ENCODE results near the gene UNC79.

UNC79 gene

DNA sequence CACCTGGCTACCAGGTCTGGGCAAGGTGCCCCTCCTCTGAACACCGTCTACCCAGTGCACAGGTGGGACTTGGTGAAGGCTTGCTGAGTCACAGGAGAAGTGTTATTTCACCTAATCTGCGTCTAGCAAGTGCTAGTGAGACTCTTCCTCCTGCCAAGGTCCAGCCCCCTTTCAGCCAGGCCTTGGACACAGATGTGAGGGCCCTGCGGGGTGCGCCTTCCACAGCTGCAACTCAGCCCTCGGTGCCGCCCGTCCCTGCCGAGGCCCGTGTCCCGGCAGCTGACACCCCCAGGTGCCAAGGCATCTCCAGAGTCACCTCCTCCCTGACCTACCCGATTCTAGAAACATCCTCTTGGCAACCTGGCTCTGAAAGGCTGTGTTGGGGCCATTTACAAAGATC lies 302.5 kb downstream of the UNC79 start:
- no peak for DNase-seq

DNA sequence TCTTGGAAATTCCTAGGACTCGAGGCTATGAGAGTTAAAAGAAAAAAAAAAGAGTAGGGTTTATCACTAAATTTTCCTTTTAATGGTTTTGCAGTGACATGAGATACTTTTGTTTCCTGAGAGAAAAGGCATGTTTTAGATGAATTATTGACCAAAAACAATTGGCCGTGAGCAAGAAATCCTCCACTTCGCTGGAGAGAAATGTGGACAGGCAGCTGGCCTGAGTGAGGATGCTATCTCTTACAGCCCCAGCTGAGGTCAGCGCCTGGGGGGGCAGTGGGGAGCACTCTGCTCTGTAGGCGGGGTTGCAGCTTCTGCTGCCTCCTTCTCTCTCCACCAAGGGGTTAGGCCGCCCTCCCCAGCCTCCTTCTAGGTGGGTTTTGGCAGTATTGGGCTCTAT lies 302.9 kb downstream of the UNC79 start:
- DNase-seq = no peak

DNA sequence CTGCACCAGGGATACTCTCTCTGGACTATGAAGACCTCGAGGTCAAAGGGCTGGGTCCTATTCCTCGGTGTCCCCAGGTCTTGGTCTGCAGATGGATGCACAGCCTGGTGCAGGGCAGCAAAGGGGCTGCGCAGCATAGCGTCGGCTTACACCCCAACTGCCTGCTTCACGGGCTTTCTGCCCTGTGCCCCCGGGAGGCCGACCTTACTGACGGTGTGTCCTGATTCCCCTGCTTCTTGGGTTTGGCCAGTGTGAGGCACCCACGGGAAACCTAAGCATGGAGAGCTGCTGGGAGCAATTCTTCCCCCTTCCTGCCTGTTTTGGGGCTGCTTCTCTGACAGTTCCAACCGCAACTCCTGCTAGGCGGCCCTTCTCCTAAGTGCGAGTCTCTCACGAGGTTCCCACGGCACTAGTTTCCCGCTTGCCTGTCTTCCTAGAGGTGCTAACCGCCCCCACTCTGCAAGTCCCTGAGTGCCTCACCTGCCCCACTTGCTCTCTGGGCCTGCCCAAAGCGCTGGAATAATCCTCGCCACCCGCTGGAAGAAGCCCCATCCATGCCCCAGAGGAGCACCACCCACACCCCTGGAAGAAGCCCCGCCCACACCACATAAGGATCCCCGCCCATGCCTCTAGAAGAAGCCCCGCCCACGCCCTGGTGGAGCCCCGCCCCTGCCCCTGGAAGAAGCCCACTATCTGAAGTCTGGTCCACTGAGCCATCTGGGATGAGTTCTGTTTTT lies 303.5 kb downstream of the UNC79 start:
- no peak for DNase-seq

DNA sequence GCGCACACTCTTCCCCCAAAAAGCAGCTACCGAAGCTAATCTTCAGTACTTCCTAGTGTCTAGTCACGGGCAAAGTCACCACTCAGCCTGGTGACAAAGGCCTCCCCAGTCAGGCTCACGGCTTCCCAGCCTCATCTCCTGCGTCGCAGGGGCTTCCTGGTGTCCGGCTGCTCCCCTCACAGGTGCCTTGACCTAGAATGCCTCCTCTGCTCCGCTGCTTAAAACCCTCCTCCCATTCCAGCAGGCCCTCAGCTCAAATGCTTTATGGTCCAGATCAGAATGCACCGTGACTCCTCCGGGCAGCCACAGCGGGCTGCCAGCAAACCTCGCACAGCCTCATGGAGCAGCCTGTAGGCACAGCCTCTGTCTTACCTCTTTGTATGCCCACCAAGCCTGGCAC lies 304.5 kb downstream of the UNC79 start:
- no peak for DNase-seq

DNA sequence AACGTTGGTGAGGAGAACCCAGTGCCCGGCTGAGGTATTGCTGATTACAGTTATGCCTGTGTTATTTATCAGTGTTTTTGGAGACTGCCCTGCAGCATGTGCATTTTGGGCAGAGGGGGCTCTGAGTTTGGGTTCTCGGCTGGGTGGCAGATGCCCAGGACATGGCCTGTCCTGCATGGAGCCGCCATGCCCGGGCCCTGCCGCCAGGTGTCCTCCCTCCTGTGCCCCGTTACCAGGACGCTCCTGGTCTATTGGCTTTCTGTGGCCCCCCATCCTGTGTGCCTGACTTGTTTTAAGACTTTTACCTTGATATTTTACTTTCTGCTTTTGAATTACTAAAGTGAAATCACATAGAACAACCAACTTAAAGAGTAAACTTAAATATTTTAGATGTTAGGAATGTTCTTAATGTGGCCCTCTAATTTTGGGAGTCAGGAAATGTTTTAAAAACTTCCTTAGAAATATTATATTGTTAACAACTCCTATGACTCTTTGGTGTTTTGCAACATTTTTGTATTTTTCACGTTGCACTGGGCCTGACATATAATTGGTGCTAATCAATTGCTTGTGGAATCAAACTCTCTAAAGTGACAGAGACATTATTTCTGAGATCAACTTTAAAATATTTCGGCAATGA lies 305.8 kb downstream of the UNC79 start:
- no peak for DNase-seq

DNA sequence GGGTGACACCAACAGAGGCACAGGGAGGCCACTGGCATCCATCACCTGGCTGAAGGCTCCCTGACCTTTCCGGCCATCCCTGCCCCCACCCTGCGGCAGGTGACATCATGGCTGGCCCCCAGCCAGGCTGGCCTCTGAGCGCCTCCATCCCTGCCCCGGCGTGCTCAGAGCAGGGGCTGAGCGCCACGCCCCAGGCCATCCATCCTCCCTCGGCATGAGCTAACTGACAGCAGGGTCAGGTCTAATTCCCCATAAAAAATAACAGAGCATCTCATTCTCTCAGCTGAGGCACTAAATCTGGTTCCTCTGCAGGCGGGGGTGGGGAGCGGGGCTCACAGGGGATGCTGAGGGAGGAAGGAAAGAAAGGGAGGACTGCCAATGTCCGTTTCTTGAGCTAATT lies 306.9 kb downstream of the UNC79 start:
- DNase-seq = no peak

DNA sequence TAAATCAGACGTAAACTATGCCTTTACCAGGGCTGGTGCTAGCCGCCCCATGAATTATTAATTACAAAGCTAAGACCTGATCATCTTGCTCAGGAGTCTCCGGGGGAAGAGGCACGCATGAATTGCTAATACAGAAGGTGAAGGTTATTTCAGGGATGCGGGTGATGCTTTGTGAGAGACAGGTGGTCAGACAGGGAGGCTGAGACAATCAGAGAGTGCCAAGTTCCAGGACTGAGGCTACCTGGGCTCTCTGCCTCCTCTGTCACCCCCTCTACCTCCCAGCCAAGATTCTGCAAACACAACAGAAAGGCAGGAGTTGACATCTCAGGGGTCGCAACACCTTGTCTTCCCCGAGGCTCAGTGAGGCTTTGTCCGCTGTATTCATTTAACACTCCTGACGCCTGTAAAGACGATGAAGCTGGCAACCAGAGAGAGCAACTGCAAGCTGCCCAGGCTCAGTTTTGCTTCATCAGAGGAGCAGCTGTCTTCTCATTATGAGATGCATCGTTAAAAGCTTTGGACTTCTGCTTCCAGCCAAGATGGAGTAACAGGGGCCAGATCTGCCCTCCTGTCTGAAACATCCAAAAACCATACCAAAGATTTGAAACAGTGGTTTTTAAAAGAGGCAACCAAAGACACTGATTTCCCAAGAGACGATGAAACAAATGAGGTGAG lies 311.0 kb downstream of the UNC79 start:
- DNase-seq = no peak

DNA sequence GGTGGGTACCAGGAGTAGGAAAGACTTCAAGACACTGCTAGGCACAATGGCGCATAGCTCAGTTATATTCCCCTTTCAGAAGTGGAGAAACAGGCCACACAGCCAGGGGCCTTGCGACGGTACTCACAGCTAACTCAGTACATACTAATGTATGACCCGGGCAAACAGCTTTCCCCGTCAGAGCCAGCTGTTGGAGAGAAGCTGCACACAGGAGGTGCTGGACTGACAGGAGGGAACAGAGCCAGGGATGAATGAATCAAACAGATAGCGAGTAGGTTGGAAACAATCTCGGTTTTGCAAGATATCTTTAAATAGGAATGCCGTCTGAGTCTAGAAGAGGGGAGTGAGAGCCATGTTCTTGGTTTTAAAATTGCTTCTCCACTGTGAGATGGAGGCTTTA lies 312.0 kb downstream of the UNC79 start:
- DNase-seq = no peak

DNA sequence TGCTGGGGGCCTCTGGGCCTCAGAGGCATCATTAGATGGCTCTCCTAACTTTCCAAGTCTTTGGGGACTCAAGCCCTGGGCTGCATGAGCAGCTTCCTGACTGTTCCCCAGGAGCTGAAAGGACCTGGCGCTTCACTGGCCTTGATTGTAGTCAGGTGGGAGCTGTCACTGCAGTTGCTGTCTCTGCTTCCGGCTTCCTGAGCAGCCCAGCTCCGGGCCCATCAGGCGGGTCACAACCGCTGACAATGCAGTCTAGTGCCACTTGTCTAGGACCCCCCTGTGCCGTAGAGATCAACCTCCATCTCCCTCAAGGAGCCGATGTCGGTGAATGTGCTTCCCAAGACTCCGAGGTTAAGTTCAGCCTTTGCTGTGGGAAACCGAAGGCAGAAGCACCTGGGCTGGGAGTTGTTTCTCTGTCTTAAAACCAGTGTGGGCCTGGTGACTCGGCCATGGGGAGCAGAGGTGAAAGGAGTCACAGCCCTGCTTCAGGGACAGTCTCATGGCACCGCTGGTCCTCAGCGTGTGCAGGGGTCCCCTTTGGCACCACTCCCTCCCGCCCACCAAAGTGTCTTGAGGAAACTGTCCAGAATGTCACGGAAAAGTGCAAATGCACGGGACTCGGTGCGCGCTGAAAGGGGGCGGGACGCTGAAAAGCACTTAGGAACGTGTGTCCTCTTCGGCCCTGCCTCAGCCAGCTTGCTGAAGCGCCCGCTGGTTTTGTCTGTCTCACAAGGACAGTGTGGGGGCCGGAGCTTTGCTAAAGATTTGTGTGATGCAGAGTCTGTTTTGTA lies 312.7 kb downstream of the UNC79 start:
- DNase-seq = no peak

DNA sequence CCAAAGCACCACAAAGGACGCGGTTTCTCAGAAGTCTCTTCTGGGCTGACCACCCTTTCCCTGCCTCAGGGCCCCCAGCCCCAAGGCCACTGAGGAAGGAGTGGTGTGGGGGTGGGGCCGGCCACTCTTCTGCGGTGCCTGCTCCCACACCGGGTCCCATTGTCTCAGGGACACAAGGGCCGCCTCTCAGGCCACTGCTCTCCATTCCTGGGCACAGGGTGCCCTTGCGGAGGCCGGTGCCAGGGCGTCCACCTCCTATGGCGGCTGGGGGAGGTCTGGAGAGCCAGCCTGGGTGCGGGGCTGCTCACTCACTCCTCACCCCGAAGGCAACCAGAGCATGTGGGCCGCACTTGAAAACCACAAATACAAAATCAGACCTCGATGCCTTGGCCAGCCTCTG lies 313.4 kb downstream of the UNC79 start:
- DNase-seq = no peak

DNA sequence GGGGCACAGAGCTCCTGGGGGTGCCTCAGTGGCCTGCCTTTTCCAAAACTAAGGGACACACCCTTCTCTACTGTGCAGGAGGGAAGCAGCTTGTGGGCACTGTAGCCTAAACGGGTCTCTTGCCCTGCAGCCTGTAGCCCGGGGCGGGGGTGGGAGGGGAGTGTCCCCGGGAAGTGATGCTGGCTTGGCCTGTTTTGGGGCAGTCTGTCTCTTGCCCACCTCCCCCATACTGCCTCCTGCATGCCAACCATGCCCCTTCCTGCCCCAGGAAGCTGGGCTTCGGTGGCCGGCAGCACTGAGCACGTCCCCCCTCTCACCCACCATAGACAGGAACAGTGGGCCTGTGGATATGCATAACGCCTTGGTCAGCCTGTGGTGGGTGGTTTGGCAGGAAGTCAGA lies 314.1 kb downstream of the UNC79 start:
- no peak for DNase-seq

DNA sequence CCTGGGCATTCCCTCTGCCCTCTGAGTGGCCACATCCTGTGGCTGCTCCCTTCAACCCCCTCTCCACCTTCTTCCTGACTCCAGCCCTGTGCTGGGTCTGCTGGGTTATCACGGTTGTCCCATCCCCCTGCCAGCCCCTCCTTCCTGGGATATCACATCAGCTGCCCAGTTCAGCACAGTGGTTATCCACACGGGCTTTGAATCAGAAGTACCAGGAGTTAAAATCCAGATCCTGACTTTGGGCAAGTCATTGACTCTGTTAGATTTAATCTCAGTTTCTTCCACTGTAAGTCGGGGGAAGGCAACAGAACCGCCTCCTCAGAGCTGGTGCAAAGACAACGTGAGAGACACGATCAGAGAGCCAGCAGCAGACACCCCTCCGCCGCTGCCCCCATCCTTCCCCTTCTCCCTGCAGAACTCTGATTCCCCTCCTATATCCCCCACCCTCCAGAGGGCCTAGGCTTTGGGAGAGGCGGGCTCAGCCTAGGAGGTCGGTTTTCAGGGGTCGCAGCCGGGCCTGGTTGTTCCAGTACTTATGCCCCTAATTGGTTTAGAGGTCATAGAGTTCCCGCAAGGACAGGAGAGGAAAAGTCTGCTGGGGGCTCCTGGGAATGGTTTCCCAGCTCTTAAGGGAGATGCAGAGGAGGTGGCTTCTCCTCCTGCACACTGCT lies 315.0 kb downstream of the UNC79 start:
- DNase-seq = no peak

DNA sequence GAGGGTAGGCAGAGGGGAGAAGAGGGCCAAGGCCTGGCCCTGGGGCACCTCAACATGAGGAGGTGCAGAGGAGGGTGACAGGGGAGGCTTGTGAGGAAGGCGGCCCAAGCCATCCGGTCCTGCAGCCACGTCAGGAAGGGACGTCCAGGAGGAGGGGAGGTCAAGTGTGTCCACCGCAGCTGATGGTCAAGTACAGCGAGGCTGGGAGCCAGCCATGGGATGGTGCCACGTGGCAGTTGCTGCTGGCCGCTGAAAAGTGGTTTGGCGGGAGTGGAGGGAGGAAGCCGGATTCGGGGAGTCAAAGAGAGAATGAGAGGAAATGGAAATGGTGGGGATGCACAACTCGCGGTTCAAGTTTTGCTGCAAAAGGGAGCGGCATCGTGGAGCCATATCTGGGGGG lies 316.4 kb downstream of the UNC79 start:
- DNase-seq = no peak

DNA sequence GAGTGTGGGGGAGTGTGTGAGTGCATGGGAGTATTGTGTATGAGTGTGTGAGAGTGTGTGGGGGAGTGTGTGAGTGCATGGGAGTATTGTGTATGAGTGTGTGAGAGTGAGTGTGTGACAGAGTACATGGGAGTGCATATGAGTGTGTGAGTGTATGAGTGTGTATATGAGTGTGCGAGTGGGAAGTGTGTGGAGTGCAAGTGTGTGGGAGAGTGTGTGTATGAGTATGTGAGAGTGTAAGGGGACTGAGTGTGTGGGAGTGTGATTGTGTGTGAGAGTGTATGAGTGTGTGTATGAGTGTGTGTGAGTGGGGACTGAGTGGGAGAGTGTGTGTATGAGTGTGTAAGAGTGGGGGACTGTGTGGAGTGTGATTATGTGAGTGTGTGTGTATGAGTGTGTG lies 316.8 kb downstream of the UNC79 start:
- DNase-seq = no peak

DNA sequence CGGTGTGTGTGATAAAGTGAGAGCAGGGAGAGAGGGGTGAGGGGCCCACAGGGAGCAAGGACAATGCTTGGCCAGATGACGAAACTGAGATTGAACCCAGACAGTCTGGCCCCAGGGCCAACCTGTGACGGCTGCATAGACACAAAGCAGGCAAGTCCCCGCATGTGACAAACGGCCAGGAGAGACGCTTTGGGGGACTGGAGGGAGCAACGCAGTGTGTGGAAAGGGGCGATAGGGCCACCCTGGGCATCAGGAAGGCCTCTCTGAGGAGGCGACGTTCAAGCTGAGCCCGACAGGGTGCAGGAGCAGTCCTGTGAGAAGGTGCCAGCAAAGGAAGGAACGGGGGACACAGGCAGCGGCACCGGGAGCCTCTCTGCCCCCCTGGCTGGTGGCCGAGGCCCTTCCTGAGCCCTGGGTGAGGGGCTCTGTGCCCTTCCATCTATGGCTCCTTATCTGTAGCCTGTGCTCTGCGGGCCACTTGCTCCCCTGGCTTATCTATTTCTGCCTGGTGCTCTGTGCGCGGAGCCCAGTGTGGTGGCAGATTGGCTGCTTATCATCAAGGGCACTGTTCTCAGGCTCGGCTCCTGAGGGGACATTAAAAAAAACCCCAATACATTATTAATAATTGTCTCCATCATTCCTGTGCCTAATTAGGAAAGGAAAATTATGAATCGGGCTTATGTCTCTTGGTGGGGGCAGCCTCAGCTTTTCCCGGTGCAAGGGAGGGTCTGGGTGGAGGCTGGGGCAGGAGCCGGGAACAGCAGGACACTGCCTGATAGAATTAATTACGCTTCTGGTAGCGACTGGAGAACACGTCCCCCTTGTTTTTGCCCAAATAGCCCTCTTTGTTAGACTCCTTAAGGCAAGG lies 317.7 kb downstream of the UNC79 start:
- no peak for DNase-seq

DNA sequence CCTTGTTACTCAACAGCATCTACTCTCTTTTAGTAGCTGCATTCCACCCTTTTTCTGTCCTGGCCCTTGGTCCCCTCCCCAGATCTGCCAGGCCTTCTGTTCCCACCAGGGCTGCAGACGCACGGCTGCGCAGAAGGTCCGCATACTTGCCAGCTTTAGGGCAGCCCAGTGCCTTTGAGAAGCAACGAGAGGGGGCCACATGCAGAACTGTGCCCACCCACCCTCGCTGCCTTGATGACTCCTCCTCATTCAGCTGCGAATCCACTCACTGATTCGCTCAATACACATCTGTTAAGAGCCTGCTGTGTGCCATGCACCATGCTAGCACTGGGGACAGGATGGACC lies 318.3 kb downstream of the UNC79 start:
- DNase-seq = no peak

DNA sequence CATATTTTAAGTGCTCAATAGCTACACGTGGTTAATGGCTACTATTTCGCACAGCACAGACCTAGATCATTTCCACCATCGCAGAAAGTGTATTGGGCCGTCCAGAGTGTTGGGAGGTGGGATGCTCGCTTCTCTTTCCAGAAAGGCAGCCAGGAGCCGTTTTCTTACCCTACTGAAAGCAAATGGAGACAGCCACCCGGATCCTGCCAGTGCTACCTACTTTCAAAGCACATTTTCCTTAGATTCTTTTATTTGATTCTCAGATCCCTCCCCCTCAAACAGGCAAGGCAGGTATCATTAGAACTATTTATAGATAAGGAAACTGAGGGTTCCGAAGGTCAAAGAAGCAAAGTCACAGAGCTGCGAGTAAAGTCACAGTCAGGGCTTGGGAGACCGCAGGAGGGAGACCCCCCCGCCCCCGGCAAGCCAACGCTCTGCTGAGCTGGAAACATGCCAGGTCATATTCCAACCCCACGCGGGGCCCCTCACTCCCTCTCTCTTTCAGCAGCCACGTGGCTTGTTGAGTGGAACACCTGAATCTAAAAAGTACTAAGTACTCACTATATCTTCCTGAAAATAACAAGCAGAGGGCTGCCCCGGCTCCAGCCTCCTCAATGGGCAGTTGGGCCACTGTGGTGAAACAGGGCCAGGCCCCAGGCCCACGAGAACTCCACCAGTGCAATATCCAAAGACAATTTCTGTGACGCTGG lies 321.4 kb downstream of the UNC79 start:
- no peak for DNase-seq

DNA sequence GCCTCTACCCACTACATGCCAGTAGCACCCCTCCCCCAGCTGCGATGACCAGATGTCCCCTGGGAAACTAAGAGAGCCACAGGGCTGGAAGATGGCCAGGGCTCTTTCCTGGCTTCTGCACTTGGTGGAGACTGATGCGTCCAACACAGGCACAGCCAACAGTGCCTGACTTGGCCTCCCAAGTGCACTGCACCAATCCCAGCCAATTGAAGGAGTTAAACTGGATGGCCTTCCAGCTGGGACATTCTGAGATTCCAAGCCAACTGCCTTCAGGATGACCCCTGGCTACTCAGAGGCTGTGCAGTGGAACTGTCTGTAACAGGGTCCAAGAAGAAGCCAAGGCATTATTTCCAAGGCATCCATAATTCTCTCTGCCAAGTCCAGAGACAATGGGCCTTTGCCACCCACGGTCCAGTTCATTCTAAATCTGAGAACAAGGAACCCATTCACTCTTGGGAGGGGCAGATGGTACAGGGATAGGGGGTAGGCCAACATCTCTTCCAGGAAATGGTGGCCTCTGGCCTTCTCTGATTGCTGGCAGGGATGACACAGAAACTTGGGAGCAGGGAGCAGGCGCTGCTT lies 322.3 kb downstream of the UNC79 start:
- no peak for DNase-seq

DNA sequence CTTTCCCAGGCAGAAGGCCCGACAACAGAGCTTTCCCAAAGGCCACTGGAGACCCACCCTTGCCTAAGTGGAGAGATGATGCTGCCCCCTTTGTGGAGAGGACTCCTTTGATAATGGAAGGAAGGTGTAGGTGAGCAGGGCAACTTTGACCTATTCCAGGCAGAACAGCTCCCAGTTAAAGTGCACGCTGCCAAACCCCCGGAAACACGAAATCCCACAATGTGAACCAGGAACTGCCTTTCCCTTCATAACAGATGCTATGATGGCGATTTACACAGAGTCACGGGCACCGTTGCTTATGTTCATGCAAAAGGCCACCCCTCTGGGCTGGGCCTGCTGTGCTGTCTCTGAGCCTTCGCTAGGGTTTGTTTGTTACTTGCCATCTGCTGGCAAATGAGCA lies 322.9 kb downstream of the UNC79 start:
- DNase-seq = no peak

DNA sequence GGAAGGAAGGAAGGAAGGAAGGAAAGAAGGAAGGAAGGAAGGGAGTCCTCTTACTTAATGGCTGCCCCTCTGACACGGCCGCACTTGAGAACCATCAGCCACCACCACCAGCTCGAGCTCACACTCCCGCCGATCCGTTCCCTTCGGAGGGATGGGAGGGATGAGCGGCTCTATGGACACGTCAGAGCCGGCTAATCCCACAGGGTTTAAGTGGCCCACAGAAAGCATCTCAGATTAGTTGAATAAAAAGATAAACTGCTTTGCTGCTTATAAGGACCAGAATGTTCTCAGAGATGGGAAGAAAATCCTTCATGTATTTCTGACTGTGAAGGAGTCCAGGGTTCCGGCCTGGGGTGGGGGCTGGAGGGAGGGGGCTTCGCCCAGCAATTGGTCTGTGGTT lies 326.5 kb downstream of the UNC79 start:
- no peak for DNase-seq
